ENCODE results near the gene CENPP.

CENPP gene

GRCh38 chr9:92423612-92424011 lies 97.9 kb downstream of the CENPP start:
- H3K4me3 ChIP-seq (ENCODE audit: extremely low read depth, insufficient read depth, low read length, poor library complexity, severe bottlenecking) = no peak overlapping the region
- H3K4me1 ChIP-seq (ENCODE audit: control insufficient read depth, insufficient read depth, low read length, poor library complexity, severe bottlenecking) = no peaks in the 10 kb centered on the region
- H3K27ac ChIP-seq (ENCODE audit: low read depth, low read length, severe bottlenecking) = no peak overlapping the region
- no peaks in the 10 kb centered on the region for H3K36me3 ChIP-seq (ENCODE audit: control insufficient read depth, insufficient read depth, low read length)
- no CpG with 5 or more reads among the region's 2 CpGs for WGBS, 2 experiments (ENCODE audit: insufficient coverage in 2 of 2)
- H3K9me3 ChIP-seq (ENCODE audit: control insufficient read depth, low read length) = no peaks in the 10 kb centered on the region

- WGBS, 2 experiments (ENCODE audit: insufficient coverage in 2 of 2) = no CpG with 5 or more reads among the region's 1 CpG
- Histone ChIP-seq H3K27ac (ENCODE audit: low read depth, low read length, severe bottlenecking) (no peak within 1 kb of the TSS), H3K4me3 (ENCODE audit: extremely low read depth, insufficient read depth, low read length, poor library complexity, severe bottlenecking) (no peak within 1 kb of the TSS), H3K9me3 (ENCODE audit: control insufficient read depth, low read length) (no peaks in the 10 kb centered on the region), H3K36me3 (ENCODE audit: control insufficient read depth, insufficient read depth, low read length) (no peaks in the 10 kb centered on the region), H3K4me1 (ENCODE audit: control insufficient read depth, insufficient read depth, low read length, poor library complexity, severe bottlenecking) (no peaks in the 10 kb centered on the region)
These were observed 98.6 kb downstream of the CENPP start, which contains the start of gene OMD for GRCh38 chr9:92424340-92424739. TSS of gene OMD (minus strand) at chr9:92424471. CDS start at chr9:92417558, 6,913 bp downstream.

- no CpG with 5 or more reads among the region's 2 CpGs for WGBS, 2 experiments (ENCODE audit: insufficient coverage in 2 of 2)
- Histone ChIP-seq H3K36me3 (ENCODE audit: control insufficient read depth, insufficient read depth, low read length) (no peaks in the 10 kb centered on the region), H3K27ac (ENCODE audit: low read depth, low read length, severe bottlenecking) (no peak overlapping the region), H3K9me3 (ENCODE audit: control insufficient read depth, low read length) (no peaks in the 10 kb centered on the region), H3K4me1 (ENCODE audit: control insufficient read depth, insufficient read depth, low read length, poor library complexity, severe bottlenecking) (no peaks in the 10 kb centered on the region), H3K4me3 (ENCODE audit: extremely low read depth, insufficient read depth, low read length, poor library complexity, severe bottlenecking) (no peak overlapping the region)
These were observed 99.7 kb downstream of the CENPP start for GRCh38 chr9:92425474-92425873.

- H3K4me1 ChIP-seq (ENCODE audit: control insufficient read depth, insufficient read depth, low read length, poor library complexity, severe bottlenecking) = no peaks in the 10 kb centered on the region
- H3K36me3 ChIP-seq (ENCODE audit: control insufficient read depth, insufficient read depth, low read length) = no peaks in the 10 kb centered on the region
- WGBS, 2 experiments (ENCODE audit: insufficient coverage in 2 of 2) = 87 to 91% methylated on average over 3 to 4 of the region's 5 CpGs
- H3K27ac ChIP-seq (ENCODE audit: low read depth, low read length, severe bottlenecking) = no peak overlapping the region
- no peak overlapping the region for H3K4me3 ChIP-seq (ENCODE audit: extremely low read depth, insufficient read depth, low read length, poor library complexity, severe bottlenecking)
- H3K9me3 ChIP-seq (ENCODE audit: control insufficient read depth, low read length) = no peaks in the 10 kb centered on the region
These were observed 100.9 kb downstream of the CENPP start for GRCh38 chr9:92426501-92427145.

- H3K36me3 ChIP-seq (ENCODE audit: control insufficient read depth, insufficient read depth, low read length) = no peaks in the 10 kb centered on the region
- H3K4me3 ChIP-seq (ENCODE audit: extremely low read depth, insufficient read depth, low read length, poor library complexity, severe bottlenecking) = no peak overlapping the region
- no peak overlapping the region for H3K27ac ChIP-seq (ENCODE audit: low read depth, low read length, severe bottlenecking)
- no peaks in the 10 kb centered on the region for H3K9me3 ChIP-seq (ENCODE audit: control insufficient read depth, low read length)
- no CpG with 5 or more reads among the region's 2 CpGs for WGBS, 2 experiments (ENCODE audit: insufficient coverage in 2 of 2)
- H3K4me1 ChIP-seq (ENCODE audit: control insufficient read depth, insufficient read depth, low read length, poor library complexity, severe bottlenecking) = no peaks in the 10 kb centered on the region
These were observed 104.1 kb downstream of the CENPP start for GRCh38 chr9:92429836-92430235.

GRCh38 chr9:92432350-92432749 lies 106.6 kb downstream of the CENPP start:
- Histone ChIP-seq H3K36me3 (ENCODE audit: control insufficient read depth, insufficient read depth, low read length) (no peaks in the 10 kb centered on the region), H3K27ac (ENCODE audit: low read depth, low read length, severe bottlenecking) (no peak overlapping the region), H3K4me1 (ENCODE audit: control insufficient read depth, insufficient read depth, low read length, poor library complexity, severe bottlenecking) (no peaks in the 10 kb centered on the region), H3K9me3 (ENCODE audit: control insufficient read depth, low read length) (no peaks in the 10 kb centered on the region), H3K4me3 (ENCODE audit: extremely low read depth, insufficient read depth, low read length, poor library complexity, severe bottlenecking) (no peak overlapping the region)
- 100% methylated on average over 1 to 3 of the region's 5 CpGs for WGBS, 2 experiments (ENCODE audit: insufficient coverage in 2 of 2)

- H3K4me1 ChIP-seq (ENCODE audit: control insufficient read depth, insufficient read depth, low read length, poor library complexity, severe bottlenecking) = no peaks in the 10 kb centered on the region
- H3K27ac ChIP-seq (ENCODE audit: low read depth, low read length, severe bottlenecking) = no peak overlapping the region
- H3K4me3 ChIP-seq (ENCODE audit: extremely low read depth, insufficient read depth, low read length, poor library complexity, severe bottlenecking) = no peak overlapping the region
- no peaks in the 10 kb centered on the region for H3K9me3 ChIP-seq (ENCODE audit: control insufficient read depth, low read length)
- 100% methylated on average over 1 of the region's 5 CpGs; no CpG with 5 or more reads in 1 of the 2 experiments for WGBS, 2 experiments (ENCODE audit: insufficient coverage in 2 of 2)
- H3K36me3 ChIP-seq (ENCODE audit: control insufficient read depth, insufficient read depth, low read length) = no peaks in the 10 kb centered on the region
These were observed 107.3 kb downstream of the CENPP start for GRCh38 chr9:92432972-92433548.

GRCh38 chr9:92435263-92435662 lies 109.5 kb downstream of the CENPP start:
- Histone ChIP-seq H3K4me3 (ENCODE audit: extremely low read depth, insufficient read depth, low read length, poor library complexity, severe bottlenecking) (no peak overlapping the region), H3K36me3 (ENCODE audit: control insufficient read depth, insufficient read depth, low read length) (no peaks in the 10 kb centered on the region), H3K4me1 (ENCODE audit: control insufficient read depth, insufficient read depth, low read length, poor library complexity, severe bottlenecking) (no peaks in the 10 kb centered on the region), H3K27ac (ENCODE audit: low read depth, low read length, severe bottlenecking) (no peak overlapping the region), H3K9me3 (ENCODE audit: control insufficient read depth, low read length) (no peaks in the 10 kb centered on the region)
- WGBS, 2 experiments (ENCODE audit: insufficient coverage in 2 of 2) = no CpG with 5 or more reads among the region's 1 CpG

GRCh38 chr9:92438900-92439526 lies 113.3 kb downstream of the CENPP start:
- no peaks in the 10 kb centered on the region for H3K36me3 ChIP-seq (ENCODE audit: control insufficient read depth, insufficient read depth, low read length)
- no peak overlapping the region for H3K27ac ChIP-seq (ENCODE audit: low read depth, low read length, severe bottlenecking)
- H3K9me3 ChIP-seq (ENCODE audit: control insufficient read depth, low read length) = no peaks in the 10 kb centered on the region
- H3K4me1 ChIP-seq (ENCODE audit: control insufficient read depth, insufficient read depth, low read length, poor library complexity, severe bottlenecking) = no peaks in the 10 kb centered on the region
- H3K4me3 ChIP-seq (ENCODE audit: extremely low read depth, insufficient read depth, low read length, poor library complexity, severe bottlenecking) = no peak overlapping the region
- WGBS, 2 experiments (ENCODE audit: insufficient coverage in 2 of 2) = 91 to 100% methylated on average over 2 of the region's 5 CpGs

GRCh38 chr9:92439921-92440750 lies 114.4 kb downstream of the CENPP start:
- no peaks in the 10 kb centered on the region for H3K9me3 ChIP-seq (ENCODE audit: control insufficient read depth, low read length)
- no peak overlapping the region for H3K27ac ChIP-seq (ENCODE audit: low read depth, low read length, severe bottlenecking)
- H3K4me1 ChIP-seq (ENCODE audit: control insufficient read depth, insufficient read depth, low read length, poor library complexity, severe bottlenecking) = no peaks in the 10 kb centered on the region
- H3K36me3 ChIP-seq (ENCODE audit: control insufficient read depth, insufficient read depth, low read length) = no peaks in the 10 kb centered on the region
- 94 to 100% methylated on average over 2 to 3 of the region's 5 CpGs for WGBS, 2 experiments (ENCODE audit: insufficient coverage in 2 of 2)
- H3K4me3 ChIP-seq (ENCODE audit: extremely low read depth, insufficient read depth, low read length, poor library complexity, severe bottlenecking) = no peak overlapping the region
